HCT116 (cell line): ENCODE data around the gene SCD5. TPM values are rescaled to one million over a fixed set of nuclear protein-coding genes. Genes with fewer than 3 reads are reported as not detected.

Experiments used
- ATAC-seq: fragments of 200-7000 bp; cut with Tn5 transposase; 2 replicates; pipeline ENCODE4 v1.9.1; 2020; ENCODE audit warnings: mild to moderate bottlenecking, moderate library complexity
- BruUV-seq: library from RNA; stranded (reverse); fragments of 400-500 nt; replicated peaks from 2 replicates; lab custom pipeline; 2021; lab: Mats Ljungman, UMichigan
- CTCF ChIA-PET: fragments of 300-600 bp; sonication (Branson Sonifier 250); formaldehyde crosslinking; loops from one replicate; lab custom pipeline; 2021; ENCODE audit warnings: antibody characterized with exemption; lab: Charles Lee
- POLR2A ChIA-PET: fragments of 300-600, 350-600 bp; sonication (Branson Sonifier 250); formaldehyde crosslinking; loops from one replicate; lab custom pipeline; 2021; ENCODE audit warnings: antibody characterized with exemption; lab: Charles Lee
- RAD21 ChIA-PET, 2 experiments: fragments of 300-600 bp; sonication (Branson Sonifier 250); formaldehyde crosslinking; loops; one replicate each; lab custom pipeline; 2023; ENCODE audit warnings: low total read pairs in 2 of 2; ENCODE audit not compliant: uncharacterized antibody in 2 of 2, unreplicated experiment in 2 of 2, low non-redundant PET in 1 of 2; lab: Charles Lee
- DNase-seq: peaks from one replicate; pipeline ENCODE4 v3.0.0-alpha.2; 2010; ENCODE audit warnings: low read depth, low spot score
- H2AFZ ChIP-seq: fragments of 200-600 bp; shearing (Covaris generic), sonication (generic); 2 replicates; pipeline ENCODE4 v1.6.1; 2017; ENCODE audit warnings: low read depth, mixed run types, mixed read lengths, antibody characterized with exemption, low read length; ENCODE audit not compliant: poor library complexity, severe bottlenecking
- H3K27ac ChIP-seq: 2 replicates; pipeline ENCODE4 v1.5.1; 2012; ENCODE audit warnings: low read depth, low read length
- H3K27me3 ChIP-seq: fragments of 200-600 bp; sonication (generic); 2 replicates; pipeline ENCODE4 v1.6.1; 2016; ENCODE audit warnings: mixed run types, low read length, mixed read lengths; ENCODE audit not compliant: insufficient read depth
- H3K36me3 ChIP-seq, 2 experiments: fragments of 200-500 bp in 1 of 2; fragments of 200-600 bp in 1 of 2; sonication (Bioruptor generic) in 1 of 2; sonication (generic) in 1 of 2; 2 replicates each; pipeline versions ENCODE4 v1.5.1 to v1.6.1; 2014 to 2016; ENCODE audit warnings: low read length in 2 of 2, inconsistent platforms in 1 of 2, mixed read lengths in 1 of 2, mixed run types in 1 of 2; ENCODE audit not compliant: insufficient read depth in 2 of 2, control insufficient read depth in 1 of 2
- H3K4me1 ChIP-seq, 2 experiments: fragments of 200-600 bp in 1 of 2; sonication (generic) in 1 of 2; 2 replicates each; pipeline versions ENCODE4 v1.5.1 to v1.6.1; 2012 to 2017; ENCODE audit warnings: low read length in 2 of 2, inconsistent platforms in 1 of 2, mild to moderate bottlenecking in 1 of 2, mixed read lengths in 1 of 2, mixed run types in 1 of 2, moderate library complexity in 1 of 2; ENCODE audit not compliant: insufficient read depth in 2 of 2, control insufficient read depth in 1 of 2
- H3K4me2 ChIP-seq: fragments of 200-600 bp; sonication (generic); 2 replicates; pipeline ENCODE4 v1.6.1; 2017; ENCODE audit warnings: mixed run types, low read length, mixed read lengths
- H3K4me3 ChIP-seq, 2 experiments: fragments of 200-600 bp in 1 of 2; sonication (generic) in 1 of 2; replicated peaks in 1 of 2; 2 replicates each; pipeline ENCODE4 v1.5.1; 2011 to 2016; ENCODE audit warnings: low read length in 2 of 2, control low read depth in 1 of 2, low read depth in 1 of 2, mild to moderate bottlenecking in 1 of 2, mixed read lengths in 1 of 2, mixed run types in 1 of 2
- H3K79me2 ChIP-seq: fragments of 200-600 bp; sonication (generic); 2 replicates; pipeline ENCODE4 v1.6.1; 2017; ENCODE audit warnings: mild to moderate bottlenecking, mixed run types, low read length, moderate library complexity, mixed read lengths; ENCODE audit not compliant: insufficient read depth
- H3K9ac ChIP-seq: fragments of 200-600 bp; sonication (generic); 2 replicates; pipeline ENCODE4 v1.6.1; 2016; ENCODE audit warnings: low read length, mixed read lengths
- H3K9me2 ChIP-seq: fragments of 200-600 bp; sonication (generic), shearing (Covaris generic); 2 replicates; pipeline ENCODE4 v1.6.1; 2017; ENCODE audit warnings: mixed run types, mild to moderate bottlenecking, moderate library complexity; ENCODE audit not compliant: insufficient read depth
- H3K9me3 ChIP-seq, 2 experiments: fragments of 200-500 bp in 1 of 2; fragments of 200-600 bp in 1 of 2; sonication (Bioruptor generic) in 1 of 2; sonication (generic) in 1 of 2; 2 replicates each; pipeline ENCODE4 v1.6.1; 2014 to 2017; ENCODE audit warnings: low read length in 2 of 2, mixed read lengths in 2 of 2, inconsistent platforms in 1 of 2, low read depth in 1 of 2, mild to moderate bottlenecking in 1 of 2, mixed run types in 1 of 2, moderate library complexity in 1 of 2; ENCODE audit not compliant: control insufficient read depth in 1 of 2, insufficient read depth in 1 of 2
- H4K20me1 ChIP-seq: fragments of 200-600 bp; sonication (generic), shearing (Covaris generic); 2 replicates; pipeline ENCODE4 v1.6.1; 2017; ENCODE audit warnings: mixed run types, mild to moderate bottlenecking, moderate library complexity; ENCODE audit not compliant: insufficient read depth
- CEBPB ChIP-seq: IDR thresholded peaks from 2 replicates; pipeline ENCODE4 v1.6.1; 2012; ENCODE audit warnings: low read depth
- ELF1 ChIP-seq: IDR thresholded peaks from 2 replicates; pipeline ENCODE4 v1.6.1; 2012; ENCODE audit warnings: low read depth, borderline replicate concordance
- EZH2 ChIP-seq: fragments of 200-600 bp; sonication (generic); IDR thresholded peaks from 2 replicates; pipeline ENCODE4 v1.6.1; 2017; ENCODE audit warnings: antibody characterized with exemption, mixed run types
- JUND ChIP-seq: IDR thresholded peaks from 2 replicates; pipeline ENCODE4 v1.6.1; 2012
- POLR2AphosphoS5 ChIP-seq: IDR thresholded peaks from 2 replicates; pipeline ENCODE4 v1.6.1; 2011; ENCODE audit warnings: mild to moderate bottlenecking, low read depth, low read length, moderate library complexity
- RAD21 ChIP-seq: IDR thresholded peaks from 2 replicates; pipeline ENCODE4 v1.6.1; 2012; ENCODE audit warnings: low read depth, mild to moderate bottlenecking
- REST ChIP-seq: IDR thresholded peaks from 2 replicates; pipeline ENCODE4 v1.6.1; 2012; ENCODE audit warnings: low read depth
- SIN3A ChIP-seq: IDR thresholded peaks from 2 replicates; pipeline ENCODE4 v1.6.1; 2012; ENCODE audit warnings: low read depth
- intact Hi-C: fragments of 100-400 bp; cut with micrococcal nuclease; formaldehyde crosslinking; loops from 2 replicates; pipeline ENCODE4 v1.10.0; 2022
- total RNA-seq: library from RNA; stranded (reverse); gene quantifications from one replicate; pipeline ENCODE4 v1.2.1, GENCODE V29; 2021; ENCODE audit not compliant: unreplicated experiment

SCD5 gene
- total RNA-seq, 1 experiment from 2014 or later = 21.7 TPM

- ATAC-seq (no peak), DNase-seq (no peak)
- Histone ChIP-seq H3K4me1 (peaks cover 12 to 20% of the 10 kb centered on the region in 2 experiments), H3K9ac (no peak overlapping the region), H3K27me3 (no peaks in the 10 kb centered on the region), H4K20me1 (no peaks in the 10 kb centered on the region), H3K36me3 (0 out of 4 replicates have a peak, but pooled peaks cover 0 to 5% of the 10 kb centered on the region in 2 experiments), H3K27ac (no peak overlapping the region), H3K4me2 (no peak overlapping the region), H2AFZ (no peak overlapping the region), H3K9me2 (no peaks in the 10 kb centered on the region), H3K79me2 (peaks cover 5% of the 10 kb centered on the region; the same call in 1 of the 2 replicates), H3K4me3 (no peak overlapping the region), H3K9me3 (no peaks in the 10 kb centered on the region)
- TF ChIP-seq ELF1 (no peak), RAD21 (no peak), EZH2 (no peak)
- intact Hi-C loops = no loop called here
- RAD21 ChIA-PET = no interaction called here
- CTCF ChIA-PET = no interaction called here
- POLR2A ChIA-PET = no interaction called here
- no TSS peak for BruUV-seq
These were observed 7.4 kb downstream of the SCD5 start for GRCh38 chr4:82791179-82791578.

- CTCF ChIA-PET = no interaction called here
- H3K27me3 ChIP-seq = no peaks in the 10 kb centered on the region
- no peak overlapping the region for H3K9ac ChIP-seq
- H3K9me3 ChIP-seq = no peaks in the 10 kb centered on the region
- H3K9me2 ChIP-seq = no peaks in the 10 kb centered on the region
- H3K4me1 ChIP-seq = peaks cover 22 to 29% of the 10 kb centered on the region in 2 experiments
- no peaks in the 10 kb centered on the region for H4K20me1 ChIP-seq
- H3K4me2 ChIP-seq = no peak overlapping the region
- no peak for ATAC-seq
- no TSS peak for BruUV-seq
- no peak for TF ChIP-seq ELF1
- TF ChIP-seq CEBPB = no peak
- TF ChIP-seq POLR2AphosphoS5 = no peak
- no peak for TF ChIP-seq EZH2
- TF ChIP-seq REST = no peak
- TF ChIP-seq SIN3A = no peak
- TF ChIP-seq JUND = no peak
- TF ChIP-seq, all 23 proteins: peak for 0
- Histone ChIP-seq H3K4me3 (no peak overlapping the region), H3K27ac (no peak overlapping the region), H3K79me2 (peaks cover 2% of the 10 kb centered on the region; the same call in 1 of the 2 replicates), H3K36me3 (0 out of 4 replicates have a peak, but pooled peaks cover 0 to 5% of the 10 kb centered on the region in 2 experiments), H2AFZ (no peak overlapping the region)
- no peak for DNase-seq
- ChIA-PET POLR2A (no interaction called here), RAD21 (no interaction called here)
- intact Hi-C loops = no loop called here
These were observed 8.4 kb downstream of the SCD5 start for GRCh38 chr4:82790060-82790660.
